ENCODE measurements around the gene NTNG1.

DNA sequence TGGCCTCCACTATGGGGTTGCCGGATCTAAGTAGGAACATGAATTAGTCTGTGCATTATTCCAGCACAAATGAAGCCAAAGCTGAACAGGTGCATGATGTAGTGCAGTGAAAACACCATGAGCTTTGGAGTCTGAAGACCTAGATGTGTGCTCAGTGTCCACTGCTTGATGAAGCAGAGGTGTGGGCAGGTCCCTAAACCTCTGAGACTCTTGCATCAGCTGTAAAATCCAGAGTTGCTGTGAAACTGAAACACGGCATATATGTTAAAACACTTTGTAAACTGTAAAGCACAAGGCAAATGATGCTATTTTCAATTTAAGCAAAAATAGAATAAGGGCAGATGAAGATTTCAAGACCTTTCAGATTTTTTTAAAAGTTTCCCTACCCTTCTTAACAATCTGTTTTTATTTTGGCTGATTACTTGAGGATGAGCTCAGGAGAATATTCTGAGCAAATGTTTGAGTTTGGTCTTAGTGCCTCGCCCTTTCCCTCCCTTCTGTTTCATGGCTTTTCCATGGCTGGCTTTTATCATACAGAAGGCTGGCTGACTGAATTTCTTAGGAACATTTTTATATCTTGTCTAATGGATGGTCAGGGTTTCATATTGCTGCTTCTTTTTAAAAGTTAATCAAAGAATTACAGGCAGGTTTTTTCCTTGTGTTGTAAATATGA lies 221.8 kb downstream of the NTNG1 start:
- TF ChIP-seq, protein P1, sequence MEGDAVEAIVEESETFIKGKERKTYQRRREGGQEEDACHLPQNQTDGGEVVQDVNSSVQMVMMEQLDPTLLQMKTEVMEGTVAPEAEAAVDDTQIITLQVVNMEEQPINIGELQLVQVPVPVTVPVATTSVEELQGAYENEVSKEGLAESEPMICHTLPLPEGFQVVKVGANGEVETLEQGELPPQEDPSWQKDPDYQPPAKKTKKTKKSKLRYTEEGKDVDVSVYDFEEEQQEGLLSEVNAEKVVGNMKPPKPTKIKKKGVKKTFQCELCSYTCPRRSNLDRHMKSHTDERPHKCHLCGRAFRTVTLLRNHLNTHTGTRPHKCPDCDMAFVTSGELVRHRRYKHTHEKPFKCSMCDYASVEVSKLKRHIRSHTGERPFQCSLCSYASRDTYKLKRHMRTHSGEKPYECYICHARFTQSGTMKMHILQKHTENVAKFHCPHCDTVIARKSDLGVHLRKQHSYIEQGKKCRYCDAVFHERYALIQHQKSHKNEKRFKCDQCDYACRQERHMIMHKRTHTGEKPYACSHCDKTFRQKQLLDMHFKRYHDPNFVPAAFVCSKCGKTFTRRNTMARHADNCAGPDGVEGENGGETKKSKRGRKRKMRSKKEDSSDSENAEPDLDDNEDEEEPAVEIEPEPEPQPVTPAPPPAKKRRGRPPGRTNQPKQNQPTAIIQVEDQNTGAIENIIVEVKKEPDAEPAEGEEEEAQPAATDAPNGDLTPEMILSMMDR (IDR thresholded peaks at IDR 0.05), result no peak
- no peak for TF ChIP-seq POLR2A (IDR thresholded peaks at IDR 0.05)
